Measurements from ENCODE around the gene RSKR. TPM values are rescaled to one million over a fixed set of nuclear protein-coding genes. Genes with fewer than 3 reads are reported as not detected.

RSKR gene
- total RNA-seq, 1 donor = 4.3 TPM

GRCh38 chr17:28655160-28655559 is 41.2 kb upstream of the RSKR start:
- Histone ChIP-seq H3K79me2 (ENCODE audit: insufficient read depth, low read length) (peaks cover 68% of the 10 kb centered on the region), H3K36me3 (ENCODE audit: insufficient read depth, low read length) (peaks cover 38% of the 10 kb centered on the region), H2AFZ (ENCODE audit: low read length) (no peak overlapping the region)

GRCh38 chr17:28648698-28649097 is 34.7 kb upstream of the RSKR start:
- Histone ChIP-seq H3K4me2 (ENCODE audit: insufficient read depth, low read length) (no peak overlapping the region), H3K36me3 (ENCODE audit: insufficient read depth, low read length) (peaks cover 29% of the 10 kb centered on the region), H2AFZ (ENCODE audit: low read length) (no peak overlapping the region), H3K27ac (ENCODE audit: low read depth, low read length) (no peak overlapping the region), H4K20me1 (ENCODE audit: insufficient read depth, low read length) (peaks cover 10% of the 10 kb centered on the region), H3K4me1 (ENCODE audit: insufficient read depth, low read length) (peaks cover 20% of the 10 kb centered on the region), H3K27me3 (ENCODE audit: insufficient read depth, low read length) (no peaks in the 10 kb centered on the region), H3K9me3 (ENCODE audit: low read depth, low read length) (no peaks in the 10 kb centered on the region), H3K79me2 (ENCODE audit: insufficient read depth, low read length) (peaks cover 37% of the 10 kb centered on the region), H3K4me3 (ENCODE audit: insufficient read depth, low read length) (no peak overlapping the region)
- no peak for DNase-seq (ENCODE audit: insufficient read length, low spot score, missing footprints)
- no peak for TF ChIP-seq CTCF (IDR thresholded peaks at IDR 0.05; ENCODE audit: extremely low read depth, low read depth, low read length)

More at GRCh38 chr17:28655160-28655559, 41.2 kb upstream of the RSKR start:
- no peak for DNase-seq (ENCODE audit: insufficient read length, low spot score, missing footprints)
- Histone ChIP-seq H3K4me1 (ENCODE audit: insufficient read depth, low read length) (peaks cover 4% of the 10 kb centered on the region), H3K27ac (ENCODE audit: low read depth, low read length) (no peak overlapping the region), H3K27me3 (ENCODE audit: insufficient read depth, low read length) (no peaks in the 10 kb centered on the region), H3K4me3 (ENCODE audit: insufficient read depth, low read length) (no peak overlapping the region), H3K4me2 (ENCODE audit: insufficient read depth, low read length) (no peak overlapping the region), H4K20me1 (ENCODE audit: insufficient read depth, low read length) (peaks cover 11% of the 10 kb centered on the region), H3K9me3 (ENCODE audit: low read depth, low read length) (no peaks in the 10 kb centered on the region)
- no peak for TF ChIP-seq CTCF (IDR thresholded peaks at IDR 0.05; ENCODE audit: extremely low read depth, low read depth, low read length)

- peaks cover 18% of the 10 kb centered on the region for H4K20me1 ChIP-seq (ENCODE audit: insufficient read depth, low read length)
- TF ChIP-seq CTCF (IDR thresholded peaks at IDR 0.05; ENCODE audit: extremely low read depth, low read depth, low read length) = no peak
- H3K4me3 ChIP-seq (ENCODE audit: insufficient read depth, low read length) = peak overlapping the region; percentile 27
- H2AFZ ChIP-seq (ENCODE audit: low read length) = peak overlapping the region; percentile 61
- peaks cover 36% of the 10 kb centered on the region for H3K79me2 ChIP-seq (ENCODE audit: insufficient read depth, low read length)
- no peaks in the 10 kb centered on the region for H3K9me3 ChIP-seq (ENCODE audit: low read depth, low read length)
- peak overlapping the region; percentile 87 for H3K4me2 ChIP-seq (ENCODE audit: insufficient read depth, low read length)
- H3K4me1 ChIP-seq (ENCODE audit: insufficient read depth, low read length) = peaks cover 24% of the 10 kb centered on the region
- no peak for DNase-seq (ENCODE audit: insufficient read length, low spot score, missing footprints)
- peak overlapping the region; percentile 81 for H3K27ac ChIP-seq (ENCODE audit: low read depth, low read length)
- H3K36me3 ChIP-seq (ENCODE audit: insufficient read depth, low read length) = peaks cover 32% of the 10 kb centered on the region
- H3K27me3 ChIP-seq (ENCODE audit: insufficient read depth, low read length) = no peaks in the 10 kb centered on the region
These were observed 32.2 kb upstream of the RSKR start for GRCh38 chr17:28646039-28646754.

GRCh38 chr17:28645576-28645939 is 31.6 kb upstream of the RSKR start:
- H3K4me2 ChIP-seq (ENCODE audit: insufficient read depth, low read length) = peak overlapping the region; percentile 87
- peaks cover 18% of the 10 kb centered on the region for H4K20me1 ChIP-seq (ENCODE audit: insufficient read depth, low read length)
- H3K27ac ChIP-seq (ENCODE audit: low read depth, low read length) = peak overlapping the region; percentile 81
- no peaks in the 10 kb centered on the region for H3K27me3 ChIP-seq (ENCODE audit: insufficient read depth, low read length)
- peaks cover 24% of the 10 kb centered on the region for H3K4me1 ChIP-seq (ENCODE audit: insufficient read depth, low read length)
- H3K36me3 ChIP-seq (ENCODE audit: insufficient read depth, low read length) = peaks cover 39% of the 10 kb centered on the region
- peak overlapping the region; percentile 91 for H3K4me3 ChIP-seq (ENCODE audit: insufficient read depth, low read length)
- H3K79me2 ChIP-seq (ENCODE audit: insufficient read depth, low read length) = peaks cover 42% of the 10 kb centered on the region
- no peak for DNase-seq (ENCODE audit: insufficient read length, low spot score, missing footprints)
- H3K9me3 ChIP-seq (ENCODE audit: low read depth, low read length) = no peaks in the 10 kb centered on the region
- H2AFZ ChIP-seq (ENCODE audit: low read length) = peak overlapping the region; percentile 78
- no peak for TF ChIP-seq CTCF (IDR thresholded peaks at IDR 0.05; ENCODE audit: extremely low read depth, low read depth, low read length)
